ENCODE measurements around the gene LPAR4. TPM values are rescaled to one million over a fixed set of nuclear protein-coding genes. Genes with fewer than 3 reads are reported as not detected.

Gene LPAR4, protein sequence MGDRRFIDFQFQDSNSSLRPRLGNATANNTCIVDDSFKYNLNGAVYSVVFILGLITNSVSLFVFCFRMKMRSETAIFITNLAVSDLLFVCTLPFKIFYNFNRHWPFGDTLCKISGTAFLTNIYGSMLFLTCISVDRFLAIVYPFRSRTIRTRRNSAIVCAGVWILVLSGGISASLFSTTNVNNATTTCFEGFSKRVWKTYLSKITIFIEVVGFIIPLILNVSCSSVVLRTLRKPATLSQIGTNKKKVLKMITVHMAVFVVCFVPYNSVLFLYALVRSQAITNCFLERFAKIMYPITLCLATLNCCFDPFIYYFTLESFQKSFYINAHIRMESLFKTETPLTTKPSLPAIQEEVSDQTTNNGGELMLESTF
- not detected for polyA plus RNA-seq (2012; ENCODE audit: missing spikeins)

DNA sequence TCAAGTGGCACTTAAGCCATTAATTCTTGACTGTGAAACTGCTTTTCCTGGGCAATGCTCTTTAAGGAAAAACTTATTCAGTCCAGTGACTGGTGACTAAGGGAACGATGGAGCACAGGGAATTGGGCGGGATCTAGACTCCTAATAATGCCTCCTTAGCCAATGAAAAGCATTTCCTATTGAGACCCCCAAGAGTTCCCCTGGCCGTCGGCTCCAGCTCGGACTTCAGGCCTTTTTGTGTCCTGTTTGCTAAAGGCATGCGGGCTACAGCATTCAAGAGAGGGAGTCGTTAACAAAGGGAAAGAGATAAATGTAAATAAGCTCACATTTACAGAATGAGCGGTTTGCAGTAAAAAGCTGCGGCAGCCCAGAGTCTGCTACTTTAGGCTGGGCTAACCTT lies at the start of gene LPAR4:
Gene LPAR4, plus strand, starts transcription at position 232 of the 400 bp plus-strand sequence. CDS start 7,150 bp downstream, outside the sequence.
- DNase-seq (ENCODE audit: insufficient read length) (no peak), FAIRE-seq (no peak)
- TF ChIP-seq TAF1 (IDR thresholded peaks at IDR 0.05; ENCODE audit: borderline replicate concordance, low read depth, low read length) (no peak), POLR2AphosphoS5 (IDR thresholded peaks at IDR 0.05; ENCODE audit: low read depth, low read length) (no peak), POLR2A (IDR thresholded peaks at IDR 0.05; ENCODE audit: low read depth, low read length) (no peak)

DNA sequence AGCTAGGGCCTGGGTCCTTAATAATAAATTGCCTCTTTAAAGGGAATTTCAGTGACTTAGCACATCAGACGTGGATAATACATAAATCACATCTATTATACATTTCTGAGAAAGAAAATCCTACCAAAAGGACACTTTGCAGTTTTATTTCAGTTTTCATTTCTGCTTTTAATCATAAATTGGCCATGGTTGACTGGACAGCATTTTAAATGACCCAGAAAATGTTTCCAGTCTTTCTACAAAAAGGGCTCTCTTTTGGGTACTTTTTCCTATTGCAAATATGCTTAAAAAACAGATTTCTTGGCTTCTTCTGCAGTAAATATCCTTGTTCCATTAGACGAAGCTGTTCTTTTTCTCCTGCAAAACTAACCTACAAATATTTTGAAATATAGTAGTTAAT lies 41.4 kb upstream of the LPAR4 start:
- DNase-seq (ENCODE audit: insufficient read length) (no peak), FAIRE-seq (no peak)
- no peak for TF ChIP-seq POLR2A (IDR thresholded peaks at IDR 0.05; ENCODE audit: low read depth, low read length)
- TF ChIP-seq TAF1 (IDR thresholded peaks at IDR 0.05; ENCODE audit: borderline replicate concordance, low read depth, low read length): no peak
- TF ChIP-seq POLR2AphosphoS5 (IDR thresholded peaks at IDR 0.05; ENCODE audit: low read depth, low read length): no peak

DNA sequence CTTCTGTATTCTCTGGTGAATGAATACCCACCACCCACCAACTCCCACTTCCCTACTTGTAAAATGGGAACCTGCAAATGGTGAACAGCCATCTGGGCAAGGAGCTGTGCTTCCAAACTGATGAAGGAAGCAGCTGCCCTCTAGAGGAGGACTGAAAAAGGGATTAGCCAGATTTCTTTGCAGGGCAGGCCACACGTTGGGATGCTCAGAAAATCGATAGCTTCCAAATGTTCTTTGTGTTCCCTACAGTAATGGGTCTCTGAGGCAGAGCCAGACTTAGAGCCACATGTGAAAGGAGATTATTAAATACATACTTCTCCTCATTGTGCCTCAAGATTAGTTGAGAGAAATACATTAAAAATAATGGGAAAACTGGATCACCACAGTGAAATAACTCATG lies 39.3 kb upstream of the LPAR4 start:
- TF ChIP-seq TAF1 (IDR thresholded peaks at IDR 0.05; ENCODE audit: borderline replicate concordance, low read depth, low read length): no peak
- TF ChIP-seq POLR2AphosphoS5 (IDR thresholded peaks at IDR 0.05; ENCODE audit: low read depth, low read length): no peak
- TF ChIP-seq POLR2A (IDR thresholded peaks at IDR 0.05; ENCODE audit: low read depth, low read length): no peak
- DNase-seq (ENCODE audit: insufficient read length): no peak
- no peak for FAIRE-seq

DNA sequence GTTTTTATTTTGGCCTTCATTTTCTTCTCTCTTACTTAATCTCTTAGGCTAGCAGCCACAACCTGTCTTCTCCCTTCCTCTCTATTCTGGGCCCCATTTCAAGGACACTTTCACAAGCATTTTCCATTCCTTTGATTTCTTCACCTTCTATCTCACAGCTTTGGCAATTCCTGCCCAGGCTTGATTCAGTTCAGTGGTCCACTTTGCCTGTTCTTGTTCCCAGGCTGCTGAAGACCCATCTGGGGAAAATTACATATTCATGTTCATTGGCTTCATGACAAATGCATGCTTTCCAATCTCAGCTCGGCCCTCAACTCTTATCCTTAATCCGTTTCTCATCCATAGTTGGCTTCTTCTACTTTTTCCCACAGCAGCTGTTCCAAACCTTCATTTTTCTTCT lies 38.7 kb upstream of the LPAR4 start:
- TF ChIP-seq TAF1 (IDR thresholded peaks at IDR 0.05; ENCODE audit: borderline replicate concordance, low read depth, low read length): no peak
- TF ChIP-seq POLR2A (IDR thresholded peaks at IDR 0.05; ENCODE audit: low read depth, low read length): no peak
- no peak for TF ChIP-seq POLR2AphosphoS5 (IDR thresholded peaks at IDR 0.05; ENCODE audit: low read depth, low read length)
- FAIRE-seq (no peak), DNase-seq (ENCODE audit: insufficient read length) (no peak)

GRCh38 chrX:78710171-78710570 lies 37.3 kb upstream of the LPAR4 start:
- FAIRE-seq (no peak), DNase-seq (ENCODE audit: insufficient read length) (no peak)
- TF ChIP-seq POLR2A (IDR thresholded peaks at IDR 0.05; ENCODE audit: low read depth, low read length) (no peak), TAF1 (IDR thresholded peaks at IDR 0.05; ENCODE audit: borderline replicate concordance, low read depth, low read length) (no peak), POLR2AphosphoS5 (IDR thresholded peaks at IDR 0.05; ENCODE audit: low read depth, low read length) (no peak)

DNA sequence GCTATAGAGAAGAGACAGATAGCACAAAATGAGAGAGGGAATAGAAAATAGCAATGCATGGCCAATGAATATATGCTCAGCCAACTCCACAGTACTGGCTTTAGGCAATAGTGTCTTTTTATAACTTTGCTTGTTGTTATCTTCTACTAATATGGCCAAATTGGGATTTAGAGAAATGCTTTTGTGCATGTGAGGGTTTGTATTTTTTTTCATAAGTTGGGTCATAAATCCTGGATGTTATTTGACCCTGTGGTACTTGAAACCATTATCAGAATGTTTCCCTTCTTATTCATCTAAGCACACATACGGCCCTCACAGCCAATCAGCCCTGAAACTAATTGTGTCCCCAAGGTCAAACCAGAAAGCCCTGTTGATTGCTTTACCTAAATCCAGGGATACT lies 35.2 kb upstream of the LPAR4 start:
- FAIRE-seq (no peak), DNase-seq (ENCODE audit: insufficient read length) (no peak)
- TF ChIP-seq TAF1 (IDR thresholded peaks at IDR 0.05; ENCODE audit: borderline replicate concordance, low read depth, low read length): no peak
- no peak for TF ChIP-seq POLR2AphosphoS5 (IDR thresholded peaks at IDR 0.05; ENCODE audit: low read depth, low read length)
- no peak for TF ChIP-seq POLR2A (IDR thresholded peaks at IDR 0.05; ENCODE audit: low read depth, low read length)

- FAIRE-seq (no peak), DNase-seq (ENCODE audit: insufficient read length) (no peak)
- TF ChIP-seq POLR2AphosphoS5 (IDR thresholded peaks at IDR 0.05; ENCODE audit: low read depth, low read length) (no peak), TAF1 (IDR thresholded peaks at IDR 0.05; ENCODE audit: borderline replicate concordance, low read depth, low read length) (no peak), POLR2A (IDR thresholded peaks at IDR 0.05; ENCODE audit: low read depth, low read length) (no peak)
Measured at GRCh38 chrX:78725287-78725686, 22.2 kb upstream of the LPAR4 start.

GRCh38 chrX:78746496-78746895 lies 1.0 kb upstream of the LPAR4 start:
- FAIRE-seq (no peak), DNase-seq (ENCODE audit: insufficient read length) (no peak)
- TF ChIP-seq POLR2AphosphoS5 (IDR thresholded peaks at IDR 0.05; ENCODE audit: low read depth, low read length) (no peak), TAF1 (IDR thresholded peaks at IDR 0.05; ENCODE audit: borderline replicate concordance, low read depth, low read length) (no peak), POLR2A (IDR thresholded peaks at IDR 0.05; ENCODE audit: low read depth, low read length) (no peak)

DNA sequence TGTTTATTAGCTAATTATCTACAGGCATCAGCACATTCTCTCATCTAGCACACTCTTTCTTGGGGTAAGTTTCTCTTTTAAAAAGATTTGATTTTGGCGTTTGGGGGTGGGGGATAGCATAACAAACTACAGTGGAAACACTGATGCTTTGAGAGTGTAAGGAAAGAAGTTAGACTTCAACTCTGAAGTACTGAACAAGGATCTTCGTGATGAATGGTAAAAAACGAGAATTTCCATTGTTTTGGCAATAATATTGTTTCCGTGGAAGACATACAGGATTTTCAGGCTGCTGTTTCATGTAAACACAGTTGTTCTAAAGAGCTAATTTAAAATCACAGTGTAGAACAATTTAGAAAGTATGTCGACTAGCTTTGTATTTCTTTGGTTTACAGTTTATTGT lies 451 bp downstream of the LPAR4 start:
- FAIRE-seq (no peak), DNase-seq (ENCODE audit: insufficient read length) (no peak)
- TF ChIP-seq POLR2AphosphoS5 (IDR thresholded peaks at IDR 0.05; ENCODE audit: low read depth, low read length): no peak

GRCh38 chrX:78748846-78749245 lies 1.3 kb downstream of the LPAR4 start:
- FAIRE-seq (no peak), DNase-seq (ENCODE audit: insufficient read length) (no peak)
- TF ChIP-seq TAF1 (IDR thresholded peaks at IDR 0.05; ENCODE audit: borderline replicate concordance, low read depth, low read length): no peak
- TF ChIP-seq POLR2A (IDR thresholded peaks at IDR 0.05; ENCODE audit: low read depth, low read length): no peak
- TF ChIP-seq POLR2AphosphoS5 (IDR thresholded peaks at IDR 0.05; ENCODE audit: low read depth, low read length): no peak

DNA sequence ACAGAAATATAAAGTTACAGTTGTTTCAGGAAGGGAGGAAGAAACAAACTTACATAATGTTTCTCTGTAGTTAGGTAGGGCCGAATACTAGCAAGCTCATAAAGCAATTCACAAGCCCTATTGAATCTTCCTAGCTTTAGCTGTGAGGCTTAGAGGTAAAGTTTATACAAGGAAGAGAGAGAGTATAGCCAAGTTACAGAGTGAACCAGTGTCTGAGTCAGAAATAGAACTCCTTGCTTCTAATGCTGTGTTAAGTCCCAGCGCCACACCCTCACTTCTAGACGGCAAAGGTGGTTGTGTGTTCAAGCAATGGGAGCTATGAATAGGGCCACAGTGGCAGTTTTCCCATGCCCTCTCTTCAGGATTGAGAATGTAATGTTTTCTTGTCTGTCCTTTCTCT lies 6.1 kb downstream of the LPAR4 start:
- FAIRE-seq: peak; percentile 46
- DNase-seq (ENCODE audit: insufficient read length): no peak
- no peak for TF ChIP-seq TAF1 (IDR thresholded peaks at IDR 0.05; ENCODE audit: borderline replicate concordance, low read depth, low read length)
- no peak for TF ChIP-seq POLR2A (IDR thresholded peaks at IDR 0.05; ENCODE audit: low read depth, low read length)
- no peak for TF ChIP-seq POLR2AphosphoS5 (IDR thresholded peaks at IDR 0.05; ENCODE audit: low read depth, low read length)

DNA sequence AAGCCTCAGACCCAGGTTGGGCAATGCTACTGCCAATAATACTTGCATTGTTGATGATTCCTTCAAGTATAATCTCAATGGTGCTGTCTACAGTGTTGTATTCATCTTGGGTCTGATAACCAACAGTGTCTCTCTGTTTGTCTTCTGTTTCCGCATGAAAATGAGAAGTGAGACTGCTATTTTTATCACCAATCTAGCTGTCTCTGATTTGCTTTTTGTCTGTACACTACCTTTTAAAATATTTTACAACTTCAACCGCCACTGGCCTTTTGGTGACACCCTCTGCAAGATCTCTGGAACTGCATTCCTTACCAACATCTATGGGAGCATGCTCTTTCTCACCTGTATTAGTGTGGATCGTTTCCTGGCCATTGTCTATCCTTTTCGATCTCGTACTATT lies 7.4 kb downstream of the LPAR4 start:
- no peak for TF ChIP-seq POLR2A (IDR thresholded peaks at IDR 0.05; ENCODE audit: low read depth, low read length)
- TF ChIP-seq POLR2AphosphoS5 (IDR thresholded peaks at IDR 0.05; ENCODE audit: low read depth, low read length): no peak
- TF ChIP-seq TAF1 (IDR thresholded peaks at IDR 0.05; ENCODE audit: borderline replicate concordance, low read depth, low read length): no peak
- FAIRE-seq (peak; percentile 92), DNase-seq (ENCODE audit: insufficient read length) (no peak)

Measured in GM12892 (cell line).